ENCODE data around the gene PSMC3. TPM values are rescaled to one million over a fixed set of nuclear protein-coding genes. Genes with fewer than 3 reads are reported as not detected.

PSMC3 gene
- polyA plus RNA-seq, 1 experiment: 191 TPM

DNA sequence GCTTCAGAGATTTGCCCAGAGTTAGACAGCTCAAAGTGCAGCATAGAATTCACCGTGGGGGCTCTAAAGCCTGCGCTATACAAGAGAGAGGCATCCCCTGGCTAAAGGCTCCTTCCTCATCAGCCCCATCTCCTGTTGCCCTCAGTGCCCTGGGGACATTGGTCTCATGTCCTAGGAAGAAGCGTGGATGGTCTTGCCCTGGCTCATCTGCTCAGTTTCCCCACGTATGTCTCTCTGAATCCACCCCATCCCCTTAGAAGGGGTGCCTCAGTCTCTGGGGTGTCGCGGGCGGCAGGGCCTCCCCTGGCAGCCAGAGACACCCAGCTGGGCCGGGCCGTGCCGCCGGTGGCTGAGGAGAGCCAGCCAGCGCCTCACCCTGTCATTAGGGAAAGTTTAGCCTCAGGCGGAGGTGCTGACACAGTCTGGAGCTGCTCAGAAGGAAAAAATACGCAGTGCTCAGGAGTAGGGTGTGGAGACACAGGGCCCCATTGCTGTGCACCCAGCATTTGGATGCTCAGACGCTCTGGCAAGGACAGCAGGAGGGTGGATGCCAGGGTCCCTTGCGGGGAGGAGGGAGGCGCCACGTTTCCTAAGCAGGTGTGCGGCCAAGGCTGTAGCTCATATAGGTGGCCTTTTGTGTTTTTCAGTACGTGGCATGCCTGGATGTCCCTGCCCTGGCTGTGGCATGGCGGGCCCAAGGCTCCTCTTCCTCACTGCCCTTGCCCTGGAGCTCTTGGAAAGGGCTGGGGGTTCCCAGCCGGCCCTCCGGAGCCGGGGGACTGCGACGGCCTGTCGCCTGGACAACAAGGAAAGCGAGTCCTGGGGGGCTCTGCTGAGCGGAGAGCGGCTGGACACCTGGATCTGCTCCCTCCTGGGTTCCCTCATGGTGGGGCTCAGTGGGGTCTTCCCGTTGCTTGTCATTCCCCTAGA, 16.5 kb downstream of the PSMC3 start:
- CTCF ChIA-PET: interaction anchor here (0.8 to 5.1 kb wide), 7 partner anchors 10 to 207 kb away, joined by 3 to 37 read pairs (median 3); partner anchors contain the start of gene PSMC3

DNA sequence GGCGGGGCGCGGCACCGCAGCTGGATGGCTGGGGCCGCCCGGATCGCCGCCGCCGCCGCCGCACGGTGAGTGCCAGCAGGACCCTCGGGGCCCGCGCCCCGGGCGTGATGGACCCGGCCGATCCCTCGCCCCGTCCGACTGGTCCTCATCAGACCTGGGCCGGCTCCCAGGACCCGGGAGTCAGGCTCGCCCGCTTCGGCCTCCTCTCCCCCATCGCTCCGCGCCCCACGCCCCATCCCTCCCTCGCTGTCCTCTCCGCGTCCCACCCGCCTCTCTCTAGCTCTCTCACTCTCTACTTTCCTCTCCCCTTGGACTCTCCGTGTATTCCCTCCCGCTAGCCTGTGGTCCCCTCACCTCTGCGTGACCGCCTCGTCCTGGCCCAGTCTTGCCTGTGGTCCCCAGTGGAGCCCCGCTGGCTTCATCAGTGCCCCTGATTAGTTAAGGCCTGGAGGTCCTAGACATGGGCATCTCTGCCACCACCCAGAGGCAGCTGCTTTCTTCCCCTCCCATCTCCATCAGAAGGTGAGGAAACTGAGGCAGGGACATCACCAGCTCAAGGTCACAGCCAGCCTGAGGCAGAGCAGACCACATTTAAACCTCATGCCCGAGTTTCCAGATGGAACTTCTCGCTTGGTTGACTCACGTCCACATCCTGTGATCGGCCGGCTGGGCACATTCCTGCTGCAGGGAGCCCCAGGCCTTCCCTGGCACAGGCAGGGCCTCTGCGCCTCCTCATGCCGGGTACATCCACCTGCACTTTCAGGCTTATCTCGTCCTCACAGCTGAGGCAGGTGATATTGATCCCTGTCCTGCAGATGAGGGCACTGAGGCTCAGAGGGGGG, 17.4 kb downstream of the PSMC3 start:
- H3K4me3 ChIP-seq (ENCODE audit: low read depth, low read length): peak overlapping the region; percentile 95
- H3K36me3 ChIP-seq (ENCODE audit: control insufficient read depth, insufficient read depth, low read length): peaks cover 23% of the 10 kb centered on the region
- DNase-seq (ENCODE audit: low read depth): no peak
- ChIA-PET CTCF (interaction anchor here (1.0 to 5.1 kb wide), 6 partner anchors 12 to 86 kb away, joined by 3 to 37 read pairs (median 4); no protein-coding TSS in a partner anchor), POLR2A (interaction anchor here (0.5 to 0.7 kb wide), 2 partner anchors 12 to 51 kb away, joined by 4 to 6 read pairs; no protein-coding TSS in a partner anchor)
- TF ChIP-seq, protein P1, sequence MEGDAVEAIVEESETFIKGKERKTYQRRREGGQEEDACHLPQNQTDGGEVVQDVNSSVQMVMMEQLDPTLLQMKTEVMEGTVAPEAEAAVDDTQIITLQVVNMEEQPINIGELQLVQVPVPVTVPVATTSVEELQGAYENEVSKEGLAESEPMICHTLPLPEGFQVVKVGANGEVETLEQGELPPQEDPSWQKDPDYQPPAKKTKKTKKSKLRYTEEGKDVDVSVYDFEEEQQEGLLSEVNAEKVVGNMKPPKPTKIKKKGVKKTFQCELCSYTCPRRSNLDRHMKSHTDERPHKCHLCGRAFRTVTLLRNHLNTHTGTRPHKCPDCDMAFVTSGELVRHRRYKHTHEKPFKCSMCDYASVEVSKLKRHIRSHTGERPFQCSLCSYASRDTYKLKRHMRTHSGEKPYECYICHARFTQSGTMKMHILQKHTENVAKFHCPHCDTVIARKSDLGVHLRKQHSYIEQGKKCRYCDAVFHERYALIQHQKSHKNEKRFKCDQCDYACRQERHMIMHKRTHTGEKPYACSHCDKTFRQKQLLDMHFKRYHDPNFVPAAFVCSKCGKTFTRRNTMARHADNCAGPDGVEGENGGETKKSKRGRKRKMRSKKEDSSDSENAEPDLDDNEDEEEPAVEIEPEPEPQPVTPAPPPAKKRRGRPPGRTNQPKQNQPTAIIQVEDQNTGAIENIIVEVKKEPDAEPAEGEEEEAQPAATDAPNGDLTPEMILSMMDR (IDR thresholded peaks at IDR 0.05; ENCODE audit: insufficient read depth, low read depth, low read length): no peak
- no peaks in the 10 kb centered on the region for H3K27me3 ChIP-seq (ENCODE audit: control insufficient read depth, insufficient read depth, low read length)

More for the DNA sequence above, 16.5 kb downstream of the PSMC3 start:
- DNase-seq (ENCODE audit: low read depth): no peak
- H3K4me3 ChIP-seq (ENCODE audit: low read depth, low read length): peak overlapping the region; percentile 95
- POLR2A ChIA-PET: no interaction called here
- peaks cover 27% of the 10 kb centered on the region for H3K36me3 ChIP-seq (ENCODE audit: control insufficient read depth, insufficient read depth, low read length)
- no peaks in the 10 kb centered on the region for H3K27me3 ChIP-seq (ENCODE audit: control insufficient read depth, insufficient read depth, low read length)
- TF ChIP-seq, protein P1 (IDR thresholded peaks at IDR 0.05; ENCODE audit: insufficient read depth, low read depth, low read length): no peak

DNA sequence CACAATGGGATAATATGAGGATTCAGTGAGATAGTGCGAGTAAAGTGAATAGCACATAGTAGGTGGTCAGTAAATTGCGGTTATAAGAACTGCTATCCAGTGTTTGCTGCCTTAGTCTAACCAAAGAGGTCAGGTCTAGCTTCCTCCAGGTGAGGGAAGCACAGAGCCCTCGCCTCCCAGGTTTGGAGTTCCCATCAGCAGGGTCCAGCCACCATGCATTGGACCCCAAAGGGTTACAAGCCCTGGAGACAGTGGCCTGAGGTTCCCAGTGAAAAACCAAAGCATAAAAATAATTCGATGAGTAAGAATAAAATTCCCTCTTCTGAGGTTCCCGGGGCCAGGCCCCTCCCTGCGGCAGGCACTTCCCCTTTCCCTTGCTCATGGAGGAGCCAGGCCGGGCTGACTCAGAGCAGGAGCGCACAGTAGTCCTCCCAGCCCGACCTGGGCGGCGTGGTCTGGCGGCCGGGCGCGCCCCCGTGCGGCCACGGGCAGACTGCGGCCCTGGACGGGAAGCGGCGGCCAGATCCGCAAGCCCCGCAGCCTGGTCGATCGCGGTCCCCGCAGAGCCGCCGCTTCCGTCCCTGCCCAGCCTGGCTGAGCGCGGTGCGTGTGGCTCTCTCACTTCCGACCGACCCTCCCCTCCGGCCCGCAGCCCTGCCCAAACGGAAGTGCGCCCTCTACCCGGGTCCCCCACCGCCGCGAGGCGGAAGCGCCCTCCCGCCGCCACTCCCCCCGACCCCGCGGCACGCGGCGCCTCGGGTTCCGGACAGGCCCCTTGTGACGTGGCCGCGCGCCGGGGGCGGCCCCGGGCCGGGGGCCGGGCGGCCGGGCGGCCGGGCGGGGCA, 18.3 kb downstream of the PSMC3 start, which contains the start of gene SLC39A13:
TSS of gene SLC39A13 (plus strand) at position 845 of the 845 bp plus-strand sequence. CDS start 1,505 bp downstream, outside the sequence.
- H3K4me3 ChIP-seq (ENCODE audit: low read depth, low read length): peak within 1 kb of the TSS; percentile 95
- peak; percentile 75 for DNase-seq (ENCODE audit: low read depth)
- TF ChIP-seq, protein P1 (IDR thresholded peaks at IDR 0.05; ENCODE audit: insufficient read depth, low read depth, low read length): peak; percentile 45
- ChIA-PET POLR2A (no interaction called here), CTCF (interaction anchor here (0.6 to 5.1 kb wide), 7 partner anchors 13 to 54 kb away, joined by 3 to 37 read pairs (median 4); no protein-coding TSS in a partner anchor)
- peaks cover 17% of the 10 kb centered on the region for H3K36me3 ChIP-seq (ENCODE audit: control insufficient read depth, insufficient read depth, low read length)
- no peaks in the 10 kb centered on the region for H3K27me3 ChIP-seq (ENCODE audit: control insufficient read depth, insufficient read depth, low read length)

DNA sequence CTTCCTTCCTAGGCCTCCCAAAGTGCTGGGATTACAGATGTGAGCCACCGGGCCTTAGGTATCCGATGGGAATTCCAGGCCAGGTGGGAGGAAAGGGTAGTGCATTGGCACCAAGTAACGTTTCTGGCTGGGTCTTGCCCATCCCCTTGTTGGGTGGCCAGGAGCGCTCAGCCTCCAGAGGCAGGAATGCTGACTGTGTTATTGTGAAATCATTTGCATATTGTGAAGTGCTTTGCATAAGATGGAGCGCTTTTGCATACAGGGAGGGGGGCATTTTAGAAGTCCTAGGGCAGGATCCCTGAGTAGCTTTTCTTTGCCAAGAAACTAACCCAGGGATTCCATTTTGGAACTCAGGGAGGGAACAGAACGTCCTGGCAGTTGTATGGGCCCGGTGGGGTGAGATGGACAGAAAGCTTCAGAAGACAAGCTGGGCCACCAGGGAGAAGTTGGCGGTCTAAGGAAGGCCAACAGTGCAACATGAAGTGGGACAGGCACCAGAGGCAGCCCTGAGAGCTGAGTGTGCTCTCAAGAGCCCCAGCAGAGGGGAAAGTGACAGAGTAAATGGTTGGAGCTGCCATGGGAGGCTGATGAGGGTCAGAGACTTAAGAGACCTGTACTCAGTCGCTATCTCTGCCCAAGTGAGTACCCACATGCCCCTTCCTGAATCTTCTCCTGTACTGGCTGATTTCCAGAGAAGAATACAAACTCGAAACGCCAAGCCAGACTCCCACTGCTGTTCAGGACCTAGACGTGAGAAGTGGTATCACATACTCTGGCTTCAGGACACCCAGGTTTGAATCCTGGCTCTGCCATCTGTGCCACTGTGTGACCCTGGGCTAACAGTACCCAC, 19.1 kb downstream of the PSMC3 start:
- DNase-seq (ENCODE audit: low read depth): no peak
- ChIA-PET POLR2A (interaction anchor here (0.7 kb wide), 1 partner anchor 586 kb away, joined by 3 read pairs; no protein-coding TSS in a partner anchor), CTCF (interaction anchor here (0.6 to 2.0 kb wide), 4 partner anchors 14 to 35 kb away, joined by 3 to 25 read pairs (median 6); no protein-coding TSS in a partner anchor)
- TF ChIP-seq, protein P1 (IDR thresholded peaks at IDR 0.05; ENCODE audit: insufficient read depth, low read depth, low read length): peak; percentile 30; the same call in 1 of the 2 replicates
- peaks cover 17% of the 10 kb centered on the region for H3K36me3 ChIP-seq (ENCODE audit: control insufficient read depth, insufficient read depth, low read length)
- no peaks in the 10 kb centered on the region for H3K27me3 ChIP-seq (ENCODE audit: control insufficient read depth, insufficient read depth, low read length)
- peak overlapping the region; percentile 53 for H3K4me3 ChIP-seq (ENCODE audit: low read depth, low read length)
